CD4-positive, alpha-beta T cell treated with Interleukin-6 at 100 ng/mL for 8 hours (primary cell): ENCODE data around the gene C1R.

Source experiments
- DNase-seq: peaks from one replicate; pipeline ENCODE4 v3.0.0-alpha.2; 2020; ENCODE audit warnings: mixed read lengths, low spot score

The C1R gene

GRCh38 chr12:7035463-7035862 is 56.8 kb downstream of the C1R start:
- DNase-seq, result no peak

- no peak for DNase-seq
Measured at GRCh38 chr12:7034464-7034863, 57.8 kb downstream of the C1R start.

- no peak for DNase-seq
Measured at GRCh38 chr12:7032990-7033389, 59.3 kb downstream of the C1R start.

GRCh38 chr12:7031306-7031705 is 60.9 kb downstream of the C1R start:
- no peak for DNase-seq
